ENCODE results near the gene ZC3H4. TPM values are rescaled to one million over a fixed set of nuclear protein-coding genes. Genes with fewer than 3 reads are reported as not detected.

ZC3H4 gene
- total RNA-seq, 1 donor from 2014 or later: 94.7 TPM

GRCh38 chr19:47109541-47110375 is 3.8 kb downstream of the ZC3H4 start:
- DNase-seq (ENCODE audit: low spot score, unreplicated experiment): no peak
- Mint-ChIP-seq H3K27me3 (no peaks in the 10 kb centered on the region), H3K27ac (peak overlapping the region; percentile 100), H3K9me3 (ENCODE audit: low read depth) (no peaks in the 10 kb centered on the region), H3K4me1 (ENCODE audit: low read depth) (peaks cover 56% of the 10 kb centered on the region), H3K36me3 (ENCODE audit: insufficient read depth) (peaks cover 17% of the 10 kb centered on the region), H3K4me3 (ENCODE audit: low read depth) (peak overlapping the region; percentile 95)
- TF ChIP-seq CTCF (IDR thresholded peaks at IDR 0.05; ENCODE audit: unreplicated experiment): no peak

GRCh38 chr19:47109177-47109540 is 4.4 kb downstream of the ZC3H4 start:
- Mint-ChIP-seq H3K4me1 (ENCODE audit: low read depth) (peaks cover 55% of the 10 kb centered on the region), H3K36me3 (ENCODE audit: insufficient read depth) (peaks cover 17% of the 10 kb centered on the region)
- TF ChIP-seq CTCF (IDR thresholded peaks at IDR 0.05; ENCODE audit: unreplicated experiment): no peak

GRCh38 chr19:47107953-47108746 is 5.4 kb downstream of the ZC3H4 start:
- H3K4me3 Mint-ChIP-seq (ENCODE audit: low read depth): peak overlapping the region; percentile 41
- DNase-seq (ENCODE audit: low spot score, unreplicated experiment): no peak
- H3K27ac Mint-ChIP-seq: peak overlapping the region; percentile 81
- no peak for TF ChIP-seq CTCF (IDR thresholded peaks at IDR 0.05; ENCODE audit: unreplicated experiment)
- H3K9me3 Mint-ChIP-seq (ENCODE audit: low read depth): no peaks in the 10 kb centered on the region
- peaks cover 49% of the 10 kb centered on the region for H3K4me1 Mint-ChIP-seq (ENCODE audit: low read depth)
- no peaks in the 10 kb centered on the region for H3K27me3 Mint-ChIP-seq
- peaks cover 15% of the 10 kb centered on the region for H3K36me3 Mint-ChIP-seq (ENCODE audit: insufficient read depth)

More at GRCh38 chr19:47109177-47109540, 4.4 kb downstream of the ZC3H4 start:
- H3K27me3 Mint-ChIP-seq: no peaks in the 10 kb centered on the region
- no peaks in the 10 kb centered on the region for H3K9me3 Mint-ChIP-seq (ENCODE audit: low read depth)
- H3K4me3 Mint-ChIP-seq (ENCODE audit: low read depth): peak overlapping the region; percentile 95
- peak overlapping the region; percentile 100 for H3K27ac Mint-ChIP-seq
- no peak for DNase-seq (ENCODE audit: low spot score, unreplicated experiment)

GRCh38 chr19:47107202-47107952 is 6.2 kb downstream of the ZC3H4 start:
- H3K27me3 Mint-ChIP-seq: no peaks in the 10 kb centered on the region
- H3K4me1 Mint-ChIP-seq (ENCODE audit: low read depth): peaks cover 54% of the 10 kb centered on the region
- no peak for DNase-seq (ENCODE audit: low spot score, unreplicated experiment)
- TF ChIP-seq CTCF (IDR thresholded peaks at IDR 0.05; ENCODE audit: unreplicated experiment): no peak
- H3K27ac Mint-ChIP-seq: peak overlapping the region; percentile 81
- no peaks in the 10 kb centered on the region for H3K9me3 Mint-ChIP-seq (ENCODE audit: low read depth)
- peaks cover 15% of the 10 kb centered on the region for H3K36me3 Mint-ChIP-seq (ENCODE audit: insufficient read depth)
- H3K4me3 Mint-ChIP-seq (ENCODE audit: low read depth): peak overlapping the region; percentile 4

GRCh38 chr19:47106821-47107201 is 6.8 kb downstream of the ZC3H4 start:
- Mint-ChIP-seq H3K27ac (peak overlapping the region; percentile 30), H3K4me3 (ENCODE audit: low read depth) (peak overlapping the region; percentile 43), H3K9me3 (ENCODE audit: low read depth) (no peaks in the 10 kb centered on the region), H3K27me3 (no peaks in the 10 kb centered on the region), H3K36me3 (ENCODE audit: insufficient read depth) (peaks cover 15% of the 10 kb centered on the region), H3K4me1 (ENCODE audit: low read depth) (peaks cover 57% of the 10 kb centered on the region)
- no peak for TF ChIP-seq CTCF (IDR thresholded peaks at IDR 0.05; ENCODE audit: unreplicated experiment)
- no peak for DNase-seq (ENCODE audit: low spot score, unreplicated experiment)

All from progenitor cell of endocrine pancreas (in vitro differentiated cells).